H1 (cell line): ENCODE data around the gene MXRA8. TPM values are rescaled to one million over a fixed set of nuclear protein-coding genes. Genes with fewer than 3 reads are reported as not detected.

Experiments used
- CTCF ChIA-PET: fragments of 300-600 bp; sonication (Branson Sonifier 250); formaldehyde crosslinking; loops from one replicate; lab custom pipeline; 2021; ENCODE audit not compliant: partially characterized antibody; lab: Charles Lee
- POLR2A ChIA-PET: fragments of 300-600 bp; sonication (Branson Sonifier 250); formaldehyde crosslinking; loops from one replicate; lab custom pipeline; 2021; ENCODE audit warnings: inconsistent platforms; ENCODE audit not compliant: partially characterized antibody; lab: Charles Lee
- DNase-seq, 2 experiments: peaks; one replicate each; pipeline versions ENCODE4 v3.0.0 to v3.0.0-alpha.2; 2010 to 2022; ENCODE audit warnings: low spot score in 2 of 2, low read depth in 1 of 2, mixed read lengths in 1 of 2
- FAIRE-seq: peaks from 2 replicates; lab custom pipeline; 2011; peaks lifted over from hg19 to GRCh38; lab: Jason Lieb, UNC
- H2AFZ ChIP-seq: 2 replicates; pipeline ENCODE4 v1.8.1; 2012; ENCODE audit warnings: low read length, inconsistent platforms
- H2AK5ac ChIP-seq: 2 replicates; pipeline ENCODE4 v1.6.1; 2013; ENCODE audit warnings: low read depth, low read length
- H2BK120ac ChIP-seq: replicated peaks from 2 replicates; pipeline ENCODE3; 2013; ENCODE audit warnings: low read depth, low read length, inconsistent platforms
- H2BK12ac ChIP-seq: 2 replicates; pipeline ENCODE4 v1.6.1; 2013; ENCODE audit warnings: low read depth, low read length
- H2BK15ac ChIP-seq: 2 replicates; pipeline ENCODE4 v1.6.1; 2013; ENCODE audit warnings: low read length
- H2BK20ac ChIP-seq: 2 replicates; pipeline ENCODE4 v1.6.1; 2013; ENCODE audit warnings: low read length
- H2BK5ac ChIP-seq: 2 replicates; pipeline ENCODE4 v1.6.1; 2013; ENCODE audit warnings: low read depth, low read length
- H3K14ac ChIP-seq: 2 replicates; pipeline ENCODE4 v1.6.1; 2013; ENCODE audit warnings: inconsistent platforms; ENCODE audit not compliant: insufficient read length
- H3K18ac ChIP-seq: 2 replicates; pipeline ENCODE4 v1.6.1; 2013; ENCODE audit warnings: low read length; ENCODE audit errors: extremely low read depth
- H3K23ac ChIP-seq: 2 replicates; pipeline ENCODE4 v1.6.1; 2013; ENCODE audit warnings: inconsistent platforms; ENCODE audit not compliant: insufficient read length
- H3K23me2 ChIP-seq: 2 replicates; pipeline ENCODE4 v1.6.1; 2013; ENCODE audit warnings: low read depth, low read length
- H3K27ac ChIP-seq: 2 replicates; pipeline ENCODE4 v1.6.1; 2011; ENCODE audit warnings: low read depth, low read length, inconsistent platforms
- H3K27me3 ChIP-seq, 4 experiments: replicated peaks in 1 of 4; 1 replicate in 1 of 4; 2 replicates in 3 of 4; pipeline versions ENCODE4 v1.6.1 to v1.8.1; 2011 to 2013; ENCODE audit warnings: low read length in 3 of 4, mild to moderate bottlenecking in 3 of 4, inconsistent platforms in 2 of 4, mixed read lengths in 2 of 4, moderate library complexity in 1 of 4; ENCODE audit not compliant: control insufficient read depth in 3 of 4, insufficient read depth in 3 of 4; ENCODE audit errors: extremely low read depth in 1 of 4
- H3K36me3 ChIP-seq, 4 experiments: 2 replicates each; pipeline versions ENCODE4 v1.6.1 to v1.8.1; 2011 to 2013; ENCODE audit warnings: mild to moderate bottlenecking in 4 of 4, low read length in 3 of 4, moderate library complexity in 2 of 4, control low read depth in 1 of 4, inconsistent platforms in 1 of 4; ENCODE audit not compliant: insufficient read depth in 4 of 4, control insufficient read depth in 2 of 4
- H3K4ac ChIP-seq: replicated peaks from 2 replicates; pipeline ENCODE3; 2013; ENCODE audit warnings: low read length, low read depth, mixed read lengths, inconsistent platforms; ENCODE audit not compliant: insufficient read length
- H3K4me1 ChIP-seq, 4 experiments: replicated peaks in 1 of 4; 1 replicate in 1 of 4; 2 replicates in 3 of 4; pipeline versions ENCODE4 v1.6.1 to v1.8.1; 2011 to 2013; ENCODE audit warnings: low read length in 3 of 4, inconsistent platforms in 2 of 4, mixed read lengths in 1 of 4; ENCODE audit not compliant: insufficient read depth in 4 of 4, control insufficient read depth in 3 of 4
- H3K4me2 ChIP-seq, 2 experiments: 2 replicates each; pipeline versions ENCODE4 v1.6.1 to v1.8.1; 2011 to 2013; ENCODE audit warnings: low read depth in 2 of 2, low read length in 2 of 2, control low read depth in 1 of 2, inconsistent platforms in 1 of 2, mild to moderate bottlenecking in 1 of 2; ENCODE audit not compliant: insufficient read depth in 1 of 2
- H3K4me3 ChIP-seq, 4 experiments: fragments of 200-600, 300-600 bp in 1 of 4; sonication (generic), shearing (Covaris generic), sonication (Bioruptor Twin) in 1 of 4; 2 replicates each; pipeline versions ENCODE4 v1.5.1 to v1.8.1; 2011 to 2016; ENCODE audit warnings: low read length in 4 of 4, low read depth in 3 of 4, control low read depth in 2 of 4, inconsistent platforms in 2 of 4, mild to moderate bottlenecking in 2 of 4, mixed read lengths in 1 of 4, moderate library complexity in 1 of 4; ENCODE audit not compliant: insufficient read depth in 2 of 4; ENCODE audit errors: extremely low read depth in 1 of 4
- H3K56ac ChIP-seq: replicated peaks from 2 replicates; pipeline ENCODE3; 2013; ENCODE audit warnings: low read depth, mild to moderate bottlenecking, mixed read lengths, low read length, inconsistent platforms; ENCODE audit not compliant: insufficient read length
- H3K79me1 ChIP-seq: 2 replicates; pipeline ENCODE4 v1.6.1; 2013; ENCODE audit warnings: low read depth, low read length, control low read depth
- H3K79me2 ChIP-seq, 2 experiments: 2 replicates each; pipeline versions ENCODE4 v1.6.1 to v1.8.1; 2012 to 2013; ENCODE audit warnings: low read length in 2 of 2, mild to moderate bottlenecking in 2 of 2, inconsistent platforms in 1 of 2; ENCODE audit not compliant: insufficient read depth in 2 of 2, control insufficient read depth in 1 of 2
- H3K9ac ChIP-seq, 4 experiments: replicated peaks in 1 of 4; 1 replicate in 1 of 4; 2 replicates in 3 of 4; pipeline versions ENCODE4 v1.6.1 to v1.8.1; 2011 to 2013; ENCODE audit warnings: low read depth in 3 of 4, low read length in 3 of 4, control low read depth in 2 of 4, mild to moderate bottlenecking in 2 of 4, moderate library complexity in 2 of 4, inconsistent platforms in 1 of 4; ENCODE audit errors: extremely low read depth in 1 of 4
- H3K9me3 ChIP-seq, 2 experiments: 2 replicates each; pipeline versions ENCODE4 v1.6.1 to v1.8.1; 2012 to 2013; ENCODE audit warnings: mild to moderate bottlenecking in 2 of 2, moderate library complexity in 2 of 2, control low read depth in 1 of 2, inconsistent platforms in 1 of 2, low read depth in 1 of 2, low read length in 1 of 2, mixed read lengths in 1 of 2; ENCODE audit not compliant: insufficient read depth in 2 of 2
- H4K20me1 ChIP-seq, 2 experiments: replicated peaks in 1 of 2; 2 replicates each; pipeline versions ENCODE3 to v1.8.1; 2011 to 2013; ENCODE audit warnings: inconsistent platforms in 2 of 2, low read length in 2 of 2, mild to moderate bottlenecking in 1 of 2; ENCODE audit not compliant: insufficient read depth in 2 of 2, control insufficient read depth in 1 of 2
- H4K5ac ChIP-seq: 2 replicates; pipeline ENCODE4 v1.6.1; 2013; ENCODE audit warnings: low read length, low read depth, mixed read lengths, inconsistent platforms; ENCODE audit not compliant: insufficient read length
- H4K8ac ChIP-seq: 2 replicates; pipeline ENCODE4 v1.8.0; 2013; ENCODE audit warnings: mild to moderate bottlenecking, moderate library complexity, low read length, inconsistent platforms; ENCODE audit not compliant: insufficient read depth; ENCODE audit errors: extremely low read depth
- H4K91ac ChIP-seq: replicated peaks from 2 replicates; pipeline ENCODE3; 2013; ENCODE audit warnings: low read length, mixed read lengths, inconsistent platforms; ENCODE audit not compliant: insufficient read length
- ASH2L ChIP-seq: fragments of 200-600, 300-600 bp; sonication (generic); IDR thresholded peaks from one replicate; pipeline ENCODE4 v1.7.1; 2017; ENCODE audit warnings: low read length
- CBX5 ChIP-seq: fragments of 300-800, 300-1000 bp; sonication (generic); IDR thresholded peaks from 2 replicates; pipeline ENCODE4 v1.7.1; 2016; ENCODE audit warnings: antibody characterized with exemption, low read length, low read depth
- HDAC6 ChIP-seq: IDR thresholded peaks from one replicate; pipeline ENCODE4 v1.7.1; 2012; ENCODE audit warnings: low read depth, mild to moderate bottlenecking, inconsistent platforms, low read length, moderate library complexity
- KDM5A ChIP-seq: fragments of 200-600 bp; IDR thresholded peaks from 2 replicates; pipeline ENCODE4 v1.7.1; 2012; ENCODE audit warnings: mild to moderate bottlenecking, low read length, inconsistent platforms, mixed read lengths
- NRF1 ChIP-seq: IDR thresholded peaks from 2 replicates; pipeline ENCODE4 v1.6.1; 2011; ENCODE audit warnings: mild to moderate bottlenecking, low read depth, low read length, improper control_type of control experiment
- RAD21 ChIP-seq, 2 experiments: IDR thresholded peaks in 1 of 2; conservative IDR thresholded peaks in 1 of 2; 2 replicates each; pipeline ENCODE4 v1.6.1; 2011; ENCODE audit warnings: low read depth in 2 of 2, low read length in 2 of 2, improper control_type of control experiment in 1 of 2, inconsistent platforms in 1 of 2, mild to moderate bottlenecking in 1 of 2, moderate library complexity in 1 of 2
- RFX5 ChIP-seq: IDR thresholded peaks from 2 replicates; pipeline ENCODE4 v1.6.1; 2011; ENCODE audit warnings: low read depth, low read length, improper control_type of control experiment, borderline replicate concordance
- WGBS, 2 experiments: shearing (Covaris generic) in 1 of 2; methylation state at CpG; one replicate each; pipeline versions ENCODE4 v1.1.6 to v1.1.7; 2013 to 2015; ENCODE audit warnings: low lambda C conversion rate in 2 of 2, mixed read lengths in 2 of 2, inconsistent platforms in 1 of 2, low coverage in 1 of 2, missing lambda C conversion rate in 1 of 2; ENCODE audit not compliant: insufficient replicate concordance in 2 of 2, insufficient coverage in 1 of 2, insufficient read length in 1 of 2; ENCODE audit errors: extremely low coverage in 1 of 2, missing lambda C conversion rate in 1 of 2; 5-methylcytosine and 5-hydroxymethylcytosine counted together
- polyA plus RNA-seq, 7 experiments: library from polyadenylated mRNA; depleted of rRNA in 3 of 7; stranded (reverse) in 5 of 7; unstranded in 2 of 7; fragments of >200 nt in 5 of 7; fragments of 200-250 nt in 2 of 7; gene quantifications; 1 replicate in 5 of 7; 2 replicates in 1 of 7; 4 replicates in 1 of 7; pipeline versions ENCODE4 v1.2.1 to v1.2.3, GENCODE V29; 2011 to 2013; ENCODE audit warnings: missing spikeins in 2 of 7, mixed read lengths in 2 of 7
- total RNA-seq: library from RNA; stranded (reverse); fragmentation: NEBNext Ultra II Directional; extraction: Animal tissue kit (Norgen Biotek cat#: 25700); gene quantifications from 2 replicates; pipeline ENCODE4 v1.2.1, GENCODE V29; 2021
- TF ChIP-seq, protein P1 (sequence below): IDR thresholded peaks from 2 replicates; pipeline ENCODE4 v1.6.1; 2012; ENCODE audit warnings: inconsistent platforms
- TF ChIP-seq, protein P2 (sequence below): IDR thresholded peaks from 2 replicates; pipeline ENCODE4 v1.6.1; 2012; ENCODE audit warnings: low read length, inconsistent platforms
- TF ChIP-seq, protein P3 (sequence below): IDR thresholded peaks from 2 replicates; pipeline ENCODE4 v1.6.1; 2011; ENCODE audit warnings: low read depth, mild to moderate bottlenecking, low read length; ENCODE audit not compliant: insufficient read depth

The MXRA8 gene
- total and polyA plus RNA-seq, 2 of the 8 experiments (the other 6 are each of a cell fraction or from before 2014, with no cell fraction given) = 10.5 to 17.2 TPM

DNA sequence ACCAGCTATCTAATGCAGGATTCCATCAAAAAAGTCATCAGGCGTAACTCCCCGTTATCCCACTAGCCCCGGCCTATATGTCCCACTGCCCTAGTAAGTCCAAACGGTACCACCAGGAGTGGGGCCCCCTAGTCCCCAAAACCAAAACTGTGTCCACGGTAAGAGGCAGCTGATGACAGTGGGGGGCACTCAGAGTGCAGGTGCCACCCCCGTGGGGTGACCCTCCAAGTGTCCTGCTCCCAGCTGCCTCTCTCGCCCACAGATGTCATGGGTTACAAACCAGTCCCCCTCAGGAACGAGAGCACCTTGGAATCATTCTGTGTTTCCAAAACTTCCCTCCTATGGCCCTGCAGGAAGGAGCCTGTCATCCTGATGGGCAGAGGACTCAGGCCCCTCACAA is 27.6 kb upstream of the MXRA8 start:
- CTCF ChIA-PET = interaction anchor here (0.8 to 2.7 kb wide), 8 partner anchors 10 to 119 kb away, joined by 3 to 18 read pairs (median 3); partner anchors contain the start of gene CCNL2
- no peak for FAIRE-seq
- TF ChIP-seq, protein P1, sequence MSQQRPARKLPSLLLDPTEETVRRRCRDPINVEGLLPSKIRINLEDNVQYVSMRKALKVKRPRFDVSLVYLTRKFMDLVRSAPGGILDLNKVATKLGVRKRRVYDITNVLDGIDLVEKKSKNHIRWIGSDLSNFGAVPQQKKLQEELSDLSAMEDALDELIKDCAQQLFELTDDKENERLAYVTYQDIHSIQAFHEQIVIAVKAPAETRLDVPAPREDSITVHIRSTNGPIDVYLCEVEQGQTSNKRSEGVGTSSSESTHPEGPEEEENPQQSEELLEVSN = no peak
- TF ChIP-seq HDAC6 (no peak), NRF1 (no peak), CBX5 (no peak), KDM5A (no peak), RFX5 (no peak), ASH2L (no peak), RAD21 (IDR thresholded peaks at IDR 0.05 in 1 of 2, conservative IDR thresholded peaks at IDR 0.05 in 1 of 2; ENCODE audit: low read depth in 2 of 2, low read length in 2 of 2) (no peak)
- TF ChIP-seq, protein P2, sequence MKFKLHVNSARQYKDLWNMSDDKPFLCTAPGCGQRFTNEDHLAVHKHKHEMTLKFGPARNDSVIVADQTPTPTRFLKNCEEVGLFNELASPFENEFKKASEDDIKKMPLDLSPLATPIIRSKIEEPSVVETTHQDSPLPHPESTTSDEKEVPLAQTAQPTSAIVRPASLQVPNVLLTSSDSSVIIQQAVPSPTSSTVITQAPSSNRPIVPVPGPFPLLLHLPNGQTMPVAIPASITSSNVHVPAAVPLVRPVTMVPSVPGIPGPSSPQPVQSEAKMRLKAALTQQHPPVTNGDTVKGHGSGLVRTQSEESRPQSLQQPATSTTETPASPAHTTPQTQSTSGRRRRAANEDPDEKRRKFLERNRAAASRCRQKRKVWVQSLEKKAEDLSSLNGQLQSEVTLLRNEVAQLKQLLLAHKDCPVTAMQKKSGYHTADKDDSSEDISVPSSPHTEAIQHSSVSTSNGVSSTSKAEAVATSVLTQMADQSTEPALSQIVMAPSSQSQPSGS = no peak
- TF ChIP-seq, protein P3, sequence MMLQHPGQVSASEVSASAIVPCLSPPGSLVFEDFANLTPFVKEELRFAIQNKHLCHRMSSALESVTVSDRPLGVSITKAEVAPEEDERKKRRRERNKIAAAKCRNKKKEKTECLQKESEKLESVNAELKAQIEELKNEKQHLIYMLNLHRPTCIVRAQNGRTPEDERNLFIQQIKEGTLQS = no peak

More for the DNA sequence above, 27.6 kb upstream of the MXRA8 start:
- 91% methylated on average over 8 of the region's 8 CpGs; no CpG with 5 or more reads in 1 of the 2 experiments for WGBS, 2 experiments
- Histone ChIP-seq H3K23me2 (peaks cover 2% of the 10 kb centered on the region; the same call in 1 of the 2 replicates), H2BK12ac (no peak overlapping the region), H3K79me1 (peaks cover 4% of the 10 kb centered on the region; the same call in 1 of the 2 replicates), H3K4me1 (no peaks in the 10 kb centered on the region; a peak in 2 of 7 replicates), H2AFZ (no peak overlapping the region), H3K18ac (no peak overlapping the region), H3K14ac (no peak overlapping the region), H3K4me2 (no peak overlapping the region), H4K20me1 (peaks cover 2 to 12% of the 10 kb centered on the region in 2 experiments), H2BK5ac (no peak overlapping the region), H3K36me3 (peaks cover 34 to 58% (median 46%) of the 10 kb centered on the region in 4 experiments), H3K79me2 (no peaks in the 10 kb centered on the region), H2BK120ac (no peak overlapping the region), H4K5ac (no peak overlapping the region), H3K23ac (no peak overlapping the region), H2BK20ac (no peak overlapping the region), H3K4ac (no peak overlapping the region), H4K8ac (no peak overlapping the region), H3K4me3 (no peak overlapping the region), H3K9me3 (no peaks in the 10 kb centered on the region), H4K91ac (no peak overlapping the region), H3K27ac (no peak overlapping the region), H2AK5ac (no peak overlapping the region), H3K27me3 (no peaks in the 10 kb centered on the region), H2BK15ac (no peak overlapping the region), H3K56ac (no peak overlapping the region), H3K9ac (no peak overlapping the region)
- POLR2A ChIA-PET = interaction anchor here (0.6 to 33.4 kb wide), 8 partner anchors 2 to 153 kb away, joined by 3 to 719 read pairs (median 4); partner anchors contain the start of genes AURKAIP1, CCNL2 and MRPL20
- DNase-seq = no peak
